GM19043 (cell line): ENCODE data around the gene CNTN5.

Experiments used
- ATAC-seq: cut with Tn5 transposase; IDR thresholded peaks from one replicate; pipeline ENCODE4 v1.9.1; 2021; ENCODE audit warnings: low read depth; ENCODE audit not compliant: unreplicated experiment

Gene CNTN5

GRCh38 chr11:99371257-99371656, 350.5 kb downstream of the CNTN5 start:
- ATAC-seq = no peak

DNA sequence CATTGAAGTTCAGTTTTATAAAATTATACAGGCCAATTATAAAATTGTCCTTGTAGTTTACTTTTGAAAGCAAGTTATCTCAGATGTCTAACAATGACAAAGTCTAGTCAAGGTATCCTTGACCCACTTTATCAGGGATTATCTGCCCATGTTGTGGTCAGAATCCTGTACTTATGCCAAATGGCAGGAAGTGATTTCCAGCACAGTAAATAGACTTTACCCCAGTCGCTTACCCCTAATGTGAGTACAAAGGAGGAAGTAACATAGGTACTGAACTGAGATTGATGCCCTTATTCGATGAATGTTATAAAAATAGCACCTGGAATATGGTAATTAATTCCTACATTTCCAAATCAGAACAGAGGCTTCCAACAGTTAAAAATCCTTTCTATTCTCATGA, 355.7 kb downstream of the CNTN5 start:
- ATAC-seq = no peak

DNA sequence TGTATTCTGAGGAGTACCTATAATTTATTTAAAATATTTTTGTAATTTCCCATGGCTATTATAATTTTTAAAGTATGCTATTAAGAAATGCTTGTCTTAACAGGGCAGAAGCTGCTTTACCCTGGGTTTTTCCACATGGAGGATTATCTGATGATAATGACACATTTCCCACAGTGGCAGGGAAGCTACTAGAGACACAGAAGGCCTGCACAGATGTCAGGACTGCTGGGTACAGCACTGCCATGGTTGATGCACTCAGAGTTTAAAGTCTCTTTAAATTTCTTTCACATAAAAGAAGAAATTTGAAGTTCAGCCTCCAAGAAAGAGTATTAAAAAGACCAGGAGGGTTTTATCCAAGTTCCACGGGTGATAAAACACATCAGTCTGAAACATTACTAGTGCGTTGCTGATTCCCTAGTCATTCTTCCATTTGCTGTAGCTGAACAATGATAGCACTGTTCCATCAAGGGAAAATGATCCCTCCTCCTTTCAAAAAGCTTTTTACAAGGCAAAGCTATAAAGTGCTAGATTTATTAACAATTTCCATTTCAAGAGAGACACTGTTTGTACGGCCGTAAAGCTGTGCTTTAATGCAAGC, 363.0 kb downstream of the CNTN5 start:
- no peak for ATAC-seq

DNA sequence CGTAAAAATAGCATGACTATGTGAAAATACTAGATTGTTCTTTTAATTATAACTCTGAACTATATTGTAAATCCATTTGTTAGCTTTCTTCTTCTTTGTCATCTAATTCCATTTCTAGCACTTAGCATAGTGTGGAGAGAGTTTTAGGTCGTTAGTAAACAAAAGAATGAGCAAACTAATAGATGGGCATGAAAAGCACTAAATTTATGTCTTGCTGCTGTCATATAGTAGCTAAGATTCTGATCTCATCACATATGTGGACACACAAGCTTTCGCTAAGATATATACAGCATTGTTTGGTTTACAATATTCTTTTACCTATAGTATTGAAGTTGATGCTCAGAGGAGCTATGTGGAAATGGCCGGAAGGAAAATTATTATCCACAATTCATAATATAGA, 370.5 kb downstream of the CNTN5 start:
- ATAC-seq = no peak

GRCh38 chr11:99406345-99406744, 385.6 kb downstream of the CNTN5 start:
- no peak for ATAC-seq

GRCh38 chr11:99410636-99411035, 389.9 kb downstream of the CNTN5 start:
- no peak for ATAC-seq

DNA sequence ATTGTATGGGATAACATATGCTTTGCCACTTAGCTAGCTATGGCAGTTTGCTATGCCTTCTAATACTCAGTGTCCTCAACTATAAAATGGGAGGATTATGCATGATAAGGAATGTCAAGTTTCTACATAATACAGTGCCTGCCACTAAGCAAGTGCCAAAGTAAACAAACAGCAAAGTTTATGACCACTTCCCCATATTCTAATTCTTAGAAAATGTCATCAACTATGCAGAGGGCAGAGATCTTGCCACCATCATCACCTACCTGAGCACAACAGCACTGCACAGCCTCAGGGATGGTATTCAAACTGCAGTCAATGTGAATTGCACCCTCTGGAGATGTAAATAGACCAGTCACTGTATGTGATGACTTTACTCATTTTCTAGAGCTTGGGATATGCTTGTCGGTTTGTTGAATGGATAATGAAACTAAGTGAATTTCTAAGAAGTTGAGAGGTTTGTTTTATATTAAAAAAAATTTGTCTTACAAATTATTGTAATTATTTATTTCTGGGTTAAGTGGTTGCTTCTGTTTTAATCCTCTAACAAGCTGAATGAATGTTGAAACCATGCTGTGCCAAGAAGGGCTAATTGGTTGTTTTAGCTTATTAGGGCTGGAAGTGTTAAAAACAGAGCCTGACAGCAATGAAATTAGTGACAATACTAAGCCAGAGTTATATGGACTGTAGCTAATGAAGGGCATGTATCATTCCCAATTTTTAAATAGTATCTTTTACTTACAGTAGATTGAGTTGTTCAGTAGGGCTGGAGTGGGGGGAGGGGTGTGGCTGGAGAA, 398.4 kb downstream of the CNTN5 start:
- no peak for ATAC-seq

GRCh38 chr11:99419991-99420390, 399.2 kb downstream of the CNTN5 start:
- no peak for ATAC-seq

DNA sequence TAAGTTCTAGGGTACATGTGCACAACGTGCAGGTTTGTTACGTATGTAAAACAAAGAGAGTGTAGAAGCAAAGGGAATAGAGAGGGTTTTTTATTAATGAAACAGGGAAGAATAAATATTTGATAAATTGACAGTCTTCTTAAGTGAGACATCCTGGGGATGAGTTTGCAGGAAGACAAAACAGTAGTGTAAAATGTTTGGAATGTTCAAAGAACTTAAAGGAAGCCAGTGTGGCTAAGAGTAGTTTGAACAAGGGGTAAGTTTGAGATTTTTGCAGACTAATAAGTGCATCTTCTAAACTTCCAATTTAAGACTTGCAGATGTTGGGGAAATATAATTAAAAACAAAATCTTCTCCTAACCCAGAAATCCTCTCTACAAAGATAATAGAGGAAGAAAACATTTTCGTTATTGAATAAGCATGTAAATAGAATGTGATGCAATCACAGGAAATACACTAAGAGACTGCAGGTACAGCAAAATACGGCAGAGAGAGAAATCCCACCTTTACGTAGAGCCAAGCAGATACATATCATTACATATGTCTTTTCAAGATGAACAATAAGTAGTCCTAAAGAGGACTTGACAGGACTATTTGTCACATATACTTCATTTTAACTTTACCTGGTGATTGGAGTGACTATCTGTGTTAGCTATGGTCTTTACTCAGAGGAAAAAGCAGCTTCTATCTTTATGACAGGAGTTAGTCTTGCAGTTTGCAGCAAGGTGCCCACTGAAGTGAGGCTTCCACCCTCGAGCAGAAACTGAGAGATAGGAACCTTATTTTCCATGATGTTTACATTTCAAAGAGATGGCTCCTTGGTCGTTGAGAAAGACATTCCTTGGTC, 402.1 kb downstream of the CNTN5 start:
- no peak for ATAC-seq

- no peak for ATAC-seq
These were observed 402.8 kb downstream of the CNTN5 start for GRCh38 chr11:99423428-99423983.

- ATAC-seq = no peak
These were observed 403.8 kb downstream of the CNTN5 start for GRCh38 chr11:99424313-99425084.

DNA sequence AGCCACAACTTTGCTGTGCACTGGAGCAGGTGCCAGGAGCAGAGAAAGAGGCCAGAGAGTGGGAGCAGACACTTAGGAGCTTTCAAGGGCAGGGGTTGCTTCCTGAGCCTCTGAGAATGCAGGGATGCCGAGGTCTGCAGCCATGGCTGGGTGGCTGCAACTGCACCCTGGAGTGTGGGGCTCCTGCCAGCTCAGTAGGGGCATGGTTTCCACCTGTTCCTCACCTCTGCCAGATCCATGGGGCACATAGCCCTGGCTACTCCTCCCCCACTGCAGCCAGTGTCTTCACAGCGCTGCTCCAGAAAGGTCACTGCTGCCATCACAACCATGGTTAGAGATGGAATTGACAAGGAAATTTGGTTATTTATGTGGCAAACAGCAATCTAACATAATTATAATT, 404.8 kb downstream of the CNTN5 start:
- ATAC-seq = no peak

DNA sequence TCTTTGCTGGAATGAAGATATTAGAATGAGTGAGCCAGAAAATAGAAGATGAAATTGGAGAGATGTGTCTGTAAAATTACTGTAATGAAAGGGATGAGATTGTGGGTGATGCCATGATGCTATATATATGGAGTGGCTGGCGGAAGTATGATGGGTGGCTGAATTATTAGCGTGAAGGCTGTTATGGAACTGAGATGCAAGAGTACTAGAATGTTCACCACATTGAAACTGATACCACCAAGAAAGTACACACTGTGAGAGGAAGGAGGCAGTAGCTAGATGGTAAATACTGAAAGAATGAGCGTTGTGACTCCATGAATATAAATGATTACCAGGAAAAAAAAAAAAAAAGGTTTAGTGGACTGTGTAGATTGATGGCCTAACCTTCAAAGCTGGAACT, 411.9 kb downstream of the CNTN5 start:
- ATAC-seq = no peak

- no peak for ATAC-seq
These were observed 422.5 kb downstream of the CNTN5 start for GRCh38 chr11:99443276-99443675.

GRCh38 chr11:99446400-99446799, 425.7 kb downstream of the CNTN5 start:
- ATAC-seq = no peak

DNA sequence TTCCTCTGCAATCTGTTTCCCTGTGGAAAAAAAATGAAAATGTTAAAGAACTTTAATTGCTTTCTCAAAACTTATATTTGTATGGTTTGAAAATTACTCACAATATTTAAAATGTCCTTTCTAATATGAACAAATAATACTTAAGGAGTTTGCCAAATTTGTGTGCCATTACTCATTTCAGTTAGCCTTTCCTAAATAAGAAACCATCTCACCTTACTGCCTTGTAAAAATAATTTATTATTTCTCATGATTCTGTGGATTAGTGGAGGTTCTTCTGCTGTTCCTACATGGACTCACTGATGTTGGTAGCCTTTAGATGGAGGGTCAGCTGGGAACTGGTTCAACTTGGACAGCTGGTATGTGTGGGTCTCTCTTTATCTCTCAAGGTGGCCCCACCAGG, 428.6 kb downstream of the CNTN5 start:
- no peak for ATAC-seq

DNA sequence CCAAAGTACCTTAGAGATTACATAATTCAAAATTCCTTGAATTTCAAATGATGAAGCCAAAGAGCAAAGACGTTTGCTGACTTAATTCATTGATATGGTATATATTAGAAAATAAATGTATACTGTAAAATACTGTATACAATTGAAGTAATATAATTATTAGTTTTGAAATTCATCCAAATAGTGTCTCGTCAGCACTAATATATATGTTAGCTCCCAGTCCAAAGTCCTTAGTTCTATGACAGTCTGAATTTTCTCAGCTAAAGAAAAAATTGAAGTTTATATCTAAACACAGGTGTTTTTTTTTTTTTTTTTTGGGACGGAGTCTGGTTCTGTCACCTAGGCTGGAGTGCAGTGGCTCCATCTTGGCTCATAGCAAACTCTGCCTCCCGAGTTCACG, 431.3 kb downstream of the CNTN5 start:
- ATAC-seq = no peak

- ATAC-seq = no peak
These were observed 441.2 kb downstream of the CNTN5 start for GRCh38 chr11:99461913-99462312.

GRCh38 chr11:99464985-99465384, 444.2 kb downstream of the CNTN5 start:
- ATAC-seq = no peak

- no peak for ATAC-seq
These were observed 468.8 kb downstream of the CNTN5 start for GRCh38 chr11:99489581-99489980.
